Measurements from ENCODE around the gene TRAK1.

The TRAK1 gene

DNA sequence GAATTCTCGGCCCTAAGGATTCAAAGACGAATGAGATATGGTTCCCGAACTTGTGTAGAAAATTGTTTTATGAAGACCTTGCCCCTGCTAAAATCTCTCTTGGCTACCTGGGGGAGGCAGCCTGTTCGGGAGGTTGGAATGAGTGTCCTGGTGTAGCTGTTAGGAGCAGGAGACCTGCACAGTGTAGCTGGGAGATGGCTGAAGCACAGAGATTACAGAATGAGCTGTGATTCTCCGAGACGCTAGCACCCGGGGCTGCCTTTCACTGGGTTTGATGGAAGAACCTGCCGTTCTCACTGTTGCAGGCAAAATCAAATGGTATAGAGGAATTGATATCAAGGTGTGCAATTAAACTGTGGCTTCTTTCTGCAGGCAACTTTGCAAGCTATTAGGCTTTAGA, 68.0 kb downstream of the TRAK1 start:
- DNase-seq, result no peak

DNA sequence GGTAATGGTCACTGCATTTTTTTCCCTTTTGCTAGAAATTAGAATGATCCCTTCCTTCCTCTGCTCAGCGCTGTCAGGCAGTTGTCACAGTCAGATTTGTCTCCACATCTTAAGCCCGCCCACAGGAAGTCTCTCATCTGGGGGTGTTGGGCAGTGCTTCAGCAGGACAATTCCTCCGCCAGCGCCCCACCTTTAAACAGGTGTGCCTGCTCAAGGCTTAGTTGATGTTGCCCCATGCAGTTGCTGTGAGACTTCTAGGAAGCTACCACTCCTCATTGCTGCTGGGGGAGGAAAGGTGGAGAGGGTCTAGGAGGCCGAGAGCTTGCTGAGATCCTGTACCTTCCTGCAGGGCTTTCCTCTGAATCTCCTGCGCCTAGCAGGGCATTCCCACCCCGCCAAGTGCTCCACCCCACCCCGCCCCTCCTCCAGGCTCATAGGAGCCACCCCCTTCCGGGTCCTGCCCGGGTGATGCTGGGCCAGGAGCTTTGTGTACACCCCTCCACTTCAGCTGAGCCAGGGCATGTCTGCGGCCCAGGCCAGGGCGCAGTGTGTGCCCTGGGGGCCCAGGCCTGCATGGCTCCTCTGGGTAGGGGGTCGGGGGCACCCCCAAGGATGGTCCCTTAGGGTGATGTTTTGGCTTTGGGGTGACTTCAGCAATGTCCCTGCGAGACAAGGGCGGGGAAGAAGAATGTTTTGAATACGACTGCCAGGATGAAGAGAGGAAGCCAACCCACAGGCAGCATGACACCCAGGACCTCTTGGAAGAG, 68.7 kb downstream of the TRAK1 start:
- no peak for DNase-seq

DNA sequence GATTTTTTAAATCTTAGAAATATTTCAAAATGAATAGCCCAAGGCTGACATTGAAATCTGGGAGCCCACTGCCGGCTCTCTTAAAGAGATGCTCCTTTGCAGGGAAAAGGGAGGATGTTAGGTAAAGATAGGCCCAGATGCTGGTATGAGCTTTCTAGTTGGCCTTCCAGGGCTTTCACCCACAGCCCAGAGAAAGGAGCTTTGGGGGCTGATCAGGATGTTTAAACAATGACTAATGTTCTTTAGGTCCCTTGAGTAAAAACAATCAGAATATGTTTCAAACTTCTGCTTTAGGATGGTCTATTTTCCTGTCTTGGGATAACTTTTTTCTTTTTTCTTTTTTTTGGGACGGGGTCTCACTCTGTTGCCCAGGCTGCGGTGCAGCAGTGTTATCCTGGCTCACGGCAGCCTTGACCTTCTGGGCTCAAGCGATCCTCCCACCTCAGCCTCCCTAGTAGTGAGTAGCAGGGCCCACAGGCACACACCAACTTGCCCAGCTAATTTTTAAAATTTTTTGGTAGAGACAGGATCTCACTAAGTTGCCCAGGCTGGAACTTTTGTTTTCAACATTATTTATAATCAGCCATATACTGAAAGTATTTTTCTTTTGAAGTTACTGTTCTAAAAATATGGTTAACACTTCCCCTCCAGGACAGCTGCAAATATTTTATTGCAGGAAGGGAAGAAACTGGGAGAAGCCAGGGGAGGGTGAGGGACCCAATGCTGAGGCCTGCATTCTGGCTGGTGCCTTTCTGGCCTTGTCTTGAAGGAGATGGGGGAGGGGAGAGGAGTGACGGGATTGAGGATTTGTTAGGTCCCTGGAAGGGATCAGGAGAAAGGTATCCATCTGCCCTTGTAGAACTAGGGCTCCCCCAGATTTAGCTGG, 70.1 kb downstream of the TRAK1 start:
- DNase-seq, result no peak

DNA sequence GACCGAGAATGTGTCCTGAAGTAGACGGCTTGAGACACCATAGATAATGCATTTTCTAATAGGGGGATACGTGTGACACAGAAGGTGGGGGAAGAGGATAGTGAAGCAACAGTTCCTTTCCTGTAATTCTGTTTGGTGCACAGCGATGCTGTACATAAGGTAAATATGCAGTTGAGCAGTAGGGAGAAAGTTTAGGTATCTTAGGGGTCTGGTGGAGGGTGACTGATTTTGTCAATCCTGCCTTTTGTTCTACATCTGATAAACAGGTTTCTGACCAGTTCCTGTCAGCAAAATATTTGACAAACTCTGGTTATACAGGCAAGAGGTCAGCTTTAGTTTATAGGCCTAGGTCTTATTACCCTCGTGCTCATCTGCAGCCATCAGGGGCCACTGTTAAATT, 71.3 kb downstream of the TRAK1 start:
- DNase-seq, result no peak

DNA sequence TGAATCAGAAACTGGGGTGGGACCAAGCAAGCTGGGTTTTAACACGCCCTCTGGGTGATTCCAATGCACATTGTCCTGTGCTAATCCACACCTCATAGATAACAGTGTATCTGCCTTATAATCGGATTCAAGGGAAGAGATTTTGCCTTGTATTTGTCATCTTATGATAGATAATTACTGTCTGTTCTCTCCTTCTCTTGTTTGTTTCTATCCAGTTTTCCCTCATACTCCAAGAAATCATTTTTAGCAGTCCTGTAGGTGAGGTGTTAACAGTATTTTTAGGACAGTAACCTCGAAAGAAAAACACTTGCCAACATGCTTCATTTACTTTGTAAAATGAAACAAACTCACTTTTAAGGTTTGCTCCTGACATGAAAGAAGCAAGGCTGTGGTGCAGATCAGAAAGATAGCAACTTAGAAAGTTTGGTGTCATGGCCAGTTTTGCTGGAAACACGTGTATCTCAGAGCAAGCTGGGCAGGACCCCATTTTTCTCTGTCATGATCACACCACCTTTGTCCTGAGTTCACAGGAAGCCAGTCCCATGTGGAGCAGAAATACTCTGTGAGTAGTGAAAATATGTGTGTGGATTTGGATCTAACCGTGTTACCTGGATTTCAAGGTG, 72.6 kb downstream of the TRAK1 start:
- DNase-seq, result no peak

GRCh38 chr3:42164656-42165055, 73.5 kb downstream of the TRAK1 start:
- no peak for DNase-seq

DNA sequence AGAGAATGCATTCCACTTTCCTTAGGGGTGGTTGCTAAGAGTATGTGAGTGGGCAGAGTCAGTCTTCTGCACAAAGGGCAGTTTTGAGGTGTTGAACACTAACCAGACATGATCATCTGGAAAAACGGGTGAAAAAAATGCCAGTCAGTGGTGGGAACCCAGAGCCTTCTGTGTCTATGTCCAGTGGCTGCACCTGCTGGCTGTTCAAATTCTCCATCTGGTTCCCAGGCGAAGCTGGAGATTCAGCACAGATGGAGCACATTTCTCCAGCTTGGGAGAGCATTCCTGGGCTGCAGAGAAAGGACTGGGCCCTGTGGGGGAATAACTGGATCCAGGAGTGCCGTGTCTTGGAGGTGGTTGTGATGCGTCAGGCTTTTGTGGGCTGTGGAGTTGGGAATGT, 74.1 kb downstream of the TRAK1 start:
- no peak for DNase-seq

DNA sequence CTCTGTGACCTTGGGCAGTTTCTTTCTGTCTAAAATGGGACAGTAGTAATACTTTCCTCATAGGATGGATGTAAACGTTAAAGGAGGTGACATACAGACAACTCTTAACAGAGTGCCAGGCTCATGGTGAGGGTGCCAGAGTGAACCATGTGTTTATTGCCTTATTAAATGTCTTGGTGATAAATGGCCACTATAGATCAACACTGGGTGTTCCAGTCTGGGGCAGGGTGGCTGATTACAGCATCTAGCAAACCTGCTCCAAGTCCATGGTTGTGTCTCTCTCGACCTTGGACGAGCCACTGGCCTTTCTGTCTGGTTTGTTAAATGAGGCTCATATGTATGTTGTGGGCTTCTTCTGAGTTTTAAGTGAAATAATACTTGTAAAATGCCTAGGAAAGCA, 75.1 kb downstream of the TRAK1 start:
- DNase-seq, result no peak

DNA sequence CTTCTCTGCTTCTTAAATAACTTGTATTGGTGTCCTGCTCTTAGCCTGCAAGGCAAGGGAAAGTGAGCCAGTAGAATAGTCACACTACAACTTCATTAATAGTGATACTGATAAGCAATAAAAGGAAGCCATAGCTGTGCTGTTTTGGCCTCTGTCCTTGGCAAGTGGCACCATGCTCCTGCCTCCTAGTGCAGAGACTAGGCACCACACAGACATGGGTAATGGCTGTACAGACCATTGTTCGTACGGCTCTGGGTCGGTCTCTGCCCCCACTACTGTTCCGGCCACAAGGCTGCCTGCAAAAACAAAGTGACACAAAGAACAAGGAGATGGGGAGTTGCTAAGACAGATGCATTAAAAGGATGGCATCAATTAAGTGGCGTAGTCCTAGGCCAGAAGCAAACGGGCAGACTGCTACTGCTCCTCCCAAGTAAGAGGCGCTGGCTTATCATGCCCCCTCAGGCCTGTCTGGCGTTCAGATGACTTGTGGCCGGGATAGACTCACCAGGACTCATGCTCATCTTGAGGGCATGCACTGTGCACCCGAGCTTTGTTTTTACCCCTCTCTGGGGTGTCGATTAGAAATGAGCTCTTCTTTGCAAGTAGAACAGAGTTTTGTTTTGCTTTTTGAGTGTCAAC, 75.6 kb downstream of the TRAK1 start:
- DNase-seq, result no peak

- DNase-seq, result no peak
Observed at GRCh38 chr3:42169579-42170120, 78.5 kb downstream of the TRAK1 start.

GRCh38 chr3:42172047-42172654, 81.0 kb downstream of the TRAK1 start:
- no peak for DNase-seq

- DNase-seq, result no peak
Observed at GRCh38 chr3:42173307-42173706, 82.2 kb downstream of the TRAK1 start.

GRCh38 chr3:42174679-42175385, 83.7 kb downstream of the TRAK1 start:
- no peak for DNase-seq

DNA sequence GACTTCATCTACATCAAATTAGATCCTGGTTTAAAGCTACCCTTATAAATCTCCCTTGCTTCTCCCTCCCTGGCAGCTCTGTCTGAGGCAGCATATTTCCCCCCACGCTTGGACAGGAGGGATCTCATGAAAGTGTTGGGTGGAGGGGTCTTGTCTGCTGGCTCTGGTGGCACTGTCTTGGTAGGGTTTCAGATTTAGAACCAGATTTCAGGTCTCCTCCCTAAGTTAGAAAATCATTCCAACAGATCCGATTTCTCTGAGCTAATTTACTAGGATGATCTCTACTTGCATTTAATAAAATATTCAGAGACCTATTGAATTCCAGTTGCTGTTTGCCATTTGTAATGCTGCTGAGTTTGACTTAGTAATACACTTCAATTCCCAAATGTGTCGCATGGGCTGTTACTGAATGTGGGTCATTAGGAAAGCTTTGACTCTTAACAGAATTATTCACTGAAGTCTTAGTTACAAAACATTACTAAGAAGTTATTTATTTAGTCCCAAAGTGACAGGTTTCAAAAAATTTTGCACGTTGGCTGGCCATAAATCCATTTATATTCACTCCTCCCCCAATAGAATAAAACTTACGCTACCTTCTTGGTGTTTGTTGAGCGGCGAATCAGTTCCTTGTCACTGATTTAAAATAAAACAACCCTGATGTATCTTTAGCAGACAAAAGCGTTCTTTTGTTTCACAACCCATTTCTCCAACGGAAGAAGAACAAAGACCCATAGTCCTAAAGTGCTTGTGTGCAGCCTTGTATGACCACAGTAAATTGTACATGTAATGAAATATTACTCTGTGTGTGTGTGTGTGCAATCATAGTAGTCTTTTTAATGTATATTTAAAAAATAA, 84.5 kb downstream of the TRAK1 start:
- DNase-seq, result no peak

DNA sequence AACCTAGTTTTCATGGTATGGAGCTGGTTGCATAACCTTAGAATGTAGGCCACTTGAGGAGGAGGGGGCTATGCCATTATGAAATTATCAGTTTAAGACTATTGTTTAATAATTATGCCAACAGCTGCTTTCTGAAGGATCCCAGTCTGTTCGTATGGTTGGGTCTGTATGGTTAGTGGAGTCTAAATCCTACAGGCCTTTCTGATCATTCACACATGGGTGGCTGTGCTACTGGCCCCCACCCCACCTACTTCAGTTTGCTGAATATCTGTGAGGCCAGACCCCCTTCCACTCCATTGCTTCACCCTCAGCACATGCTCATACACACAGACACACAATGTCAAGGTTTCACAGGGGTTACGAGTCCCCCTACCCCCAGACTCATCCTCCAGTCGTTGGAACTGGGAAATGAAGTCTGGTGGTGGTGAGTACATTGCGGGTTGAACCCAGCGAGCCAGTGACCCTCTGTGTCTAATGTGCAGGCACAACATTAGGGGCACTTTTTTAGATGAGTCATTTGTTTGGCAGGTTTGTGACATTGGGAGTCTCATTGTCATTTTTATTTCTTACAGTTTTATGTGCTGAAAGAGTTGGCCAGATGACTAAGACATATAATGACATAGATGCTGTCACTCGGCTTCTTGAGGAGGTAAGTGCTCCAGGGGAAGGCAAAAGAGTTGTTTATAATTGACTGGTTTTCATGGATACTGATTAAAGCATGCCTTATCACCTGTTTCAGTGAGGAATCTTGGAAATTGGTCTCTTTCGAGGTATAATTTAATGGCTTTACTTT, 85.3 kb downstream of the TRAK1 start:
- DNase-seq, result no peak

GRCh38 chr3:42177068-42177800, 86.1 kb downstream of the TRAK1 start:
- DNase-seq, result no peak

- DNase-seq, result no peak
Observed at GRCh38 chr3:42177801-42178150, 86.6 kb downstream of the TRAK1 start.

DNA sequence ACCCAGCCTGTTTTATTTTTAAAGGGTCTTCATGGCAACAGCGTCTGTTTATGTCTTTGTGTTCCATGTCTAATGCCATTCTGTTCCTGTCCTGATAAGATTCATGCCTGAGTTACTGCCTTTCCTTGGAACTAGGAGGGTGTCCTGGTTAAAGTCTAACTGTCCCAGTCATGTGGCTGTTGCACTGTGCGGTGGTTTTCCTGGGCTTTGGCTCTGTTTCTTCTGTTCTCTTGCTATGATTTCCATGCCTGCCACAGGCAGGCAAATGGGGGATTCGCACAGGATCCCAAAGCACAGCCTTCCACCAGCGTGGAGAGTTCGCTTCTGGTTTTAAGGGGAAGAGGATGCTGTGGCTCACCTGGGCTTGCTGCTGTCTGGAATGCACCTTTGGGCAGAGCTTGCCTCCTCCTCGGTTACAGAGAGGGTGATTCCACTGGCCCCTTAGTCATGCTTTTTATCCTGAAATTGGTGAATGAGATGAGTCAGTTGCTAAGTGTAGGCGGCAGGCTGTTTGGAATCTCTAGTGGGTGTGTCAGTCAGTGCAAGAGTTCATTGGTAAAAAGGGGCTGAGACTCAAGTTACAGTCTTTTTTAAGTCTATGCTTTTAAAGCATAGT, 88.1 kb downstream of the TRAK1 start:
- no peak for DNase-seq

DNA sequence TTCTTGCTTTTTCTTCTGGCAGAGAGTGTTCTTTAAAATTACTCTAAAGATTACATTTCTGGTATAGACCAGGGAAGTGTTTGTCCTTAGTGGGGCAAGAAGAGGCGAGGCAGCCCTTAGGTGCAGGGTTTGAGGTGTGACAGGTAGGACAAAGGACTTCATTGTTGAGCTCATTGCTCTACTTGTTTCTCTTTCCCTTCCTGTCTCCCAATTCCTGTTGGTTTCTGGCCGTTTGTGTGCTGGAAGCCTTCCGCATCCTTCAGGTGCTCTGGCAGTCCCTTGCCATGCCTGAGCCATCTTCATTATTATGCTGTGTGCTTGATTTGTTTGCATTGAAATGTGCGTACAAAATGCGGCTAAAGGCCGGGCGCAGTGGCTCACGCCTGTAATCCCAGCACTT, 89.7 kb downstream of the TRAK1 start:
- DNase-seq, result no peak
